Kidney glomerular epithelial cell (primary cell): ENCODE measurements around the gene HS1BP3.

Experiments used
- DNase-seq: peaks from one replicate; lab custom pipeline; 2025; lab: John Stamatoyannopoulos, UW

HS1BP3 gene

GRCh38 chr2:20645761-20646160 is 5.1 kb downstream of the HS1BP3 start:
- DNase-seq, result no peak

DNA sequence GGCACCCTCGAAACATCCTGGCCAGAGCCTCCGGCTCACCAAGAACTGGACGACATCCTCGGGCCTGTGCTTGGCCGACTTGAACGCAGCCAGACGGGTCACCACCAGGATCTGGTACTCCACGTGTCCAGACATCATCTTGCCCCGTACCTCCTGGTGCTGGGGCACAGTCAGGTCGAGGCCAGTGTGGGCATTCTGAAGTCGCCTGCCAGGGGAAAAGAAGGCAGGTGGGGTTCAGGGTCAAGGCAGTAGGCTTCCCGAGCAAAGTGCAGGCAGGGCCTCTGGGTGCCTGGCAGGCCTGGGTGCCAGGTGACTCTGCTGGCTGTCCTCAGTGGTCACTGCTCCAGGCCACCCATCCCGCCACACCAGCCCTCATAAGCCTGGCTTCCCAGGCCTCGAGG is 5.6 kb downstream of the HS1BP3 start:
- DNase-seq, result no peak

DNA sequence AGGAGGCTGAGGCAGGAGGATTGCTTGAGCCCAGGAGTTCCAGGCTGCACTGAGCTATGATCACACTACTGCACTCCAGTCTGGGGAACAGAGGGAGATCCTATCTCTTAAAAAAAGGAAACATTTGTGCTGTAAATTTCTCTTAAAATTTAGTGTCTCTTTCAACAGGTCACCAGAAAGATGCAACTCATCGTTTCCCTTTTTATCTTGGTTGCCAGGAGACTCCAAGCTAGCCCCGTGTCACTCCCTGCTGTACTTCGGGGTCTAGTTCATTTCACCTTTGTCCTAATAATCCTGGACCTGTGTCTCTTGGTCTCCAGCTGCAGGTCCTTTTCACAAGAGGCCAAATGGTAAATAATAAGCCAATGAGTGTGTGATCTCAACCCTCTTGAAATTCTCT is 7.1 kb downstream of the HS1BP3 start:
- DNase-seq, result no peak

- DNase-seq, result no peak
These were observed 7.8 kb downstream of the HS1BP3 start for GRCh38 chr2:20643060-20643459.

DNA sequence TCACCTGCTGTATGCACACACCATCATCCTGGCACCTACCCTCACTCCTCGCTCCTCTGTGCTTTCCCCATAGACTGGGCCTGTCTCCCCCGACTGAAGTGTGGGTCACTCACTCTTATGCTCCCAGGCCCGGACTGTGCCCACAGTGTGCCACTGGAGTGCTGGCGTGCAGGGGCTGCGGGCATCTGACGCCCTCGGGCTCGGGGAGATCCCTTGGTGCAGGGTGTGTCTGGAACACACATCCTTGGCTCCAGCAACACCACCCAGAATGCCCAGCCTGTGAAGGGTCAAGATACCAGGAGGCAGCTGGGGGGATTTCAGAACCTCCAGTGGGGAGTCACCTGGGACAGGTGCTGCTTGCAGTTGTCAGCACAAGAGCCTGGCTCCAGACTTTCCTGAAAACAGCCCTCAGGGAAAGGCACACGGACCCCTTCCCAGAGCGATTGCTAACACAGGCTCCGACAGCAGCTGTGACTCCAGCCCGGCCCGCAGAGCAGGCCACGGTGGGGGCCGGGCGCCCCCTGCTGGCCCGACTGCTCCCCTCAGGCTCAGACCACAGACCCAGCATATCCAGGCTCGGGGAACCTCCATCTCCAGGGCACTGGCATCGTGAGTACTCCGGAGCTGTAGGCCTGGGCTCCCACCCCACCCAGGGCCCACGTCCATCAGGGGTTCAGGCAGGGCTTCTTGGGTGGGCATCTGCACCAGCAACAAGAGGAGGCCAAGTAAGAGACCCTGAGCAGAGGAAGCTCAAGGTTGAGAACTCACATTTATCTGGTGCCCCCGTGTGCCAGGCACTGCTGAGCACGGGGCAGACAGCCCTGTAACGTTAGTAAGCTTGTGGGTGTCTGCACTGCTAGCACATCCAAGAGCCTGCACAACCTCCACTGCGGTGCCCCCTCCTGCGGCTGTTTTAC is 8.6 kb downstream of the HS1BP3 start:
- peak; percentile 44 for DNase-seq

DNA sequence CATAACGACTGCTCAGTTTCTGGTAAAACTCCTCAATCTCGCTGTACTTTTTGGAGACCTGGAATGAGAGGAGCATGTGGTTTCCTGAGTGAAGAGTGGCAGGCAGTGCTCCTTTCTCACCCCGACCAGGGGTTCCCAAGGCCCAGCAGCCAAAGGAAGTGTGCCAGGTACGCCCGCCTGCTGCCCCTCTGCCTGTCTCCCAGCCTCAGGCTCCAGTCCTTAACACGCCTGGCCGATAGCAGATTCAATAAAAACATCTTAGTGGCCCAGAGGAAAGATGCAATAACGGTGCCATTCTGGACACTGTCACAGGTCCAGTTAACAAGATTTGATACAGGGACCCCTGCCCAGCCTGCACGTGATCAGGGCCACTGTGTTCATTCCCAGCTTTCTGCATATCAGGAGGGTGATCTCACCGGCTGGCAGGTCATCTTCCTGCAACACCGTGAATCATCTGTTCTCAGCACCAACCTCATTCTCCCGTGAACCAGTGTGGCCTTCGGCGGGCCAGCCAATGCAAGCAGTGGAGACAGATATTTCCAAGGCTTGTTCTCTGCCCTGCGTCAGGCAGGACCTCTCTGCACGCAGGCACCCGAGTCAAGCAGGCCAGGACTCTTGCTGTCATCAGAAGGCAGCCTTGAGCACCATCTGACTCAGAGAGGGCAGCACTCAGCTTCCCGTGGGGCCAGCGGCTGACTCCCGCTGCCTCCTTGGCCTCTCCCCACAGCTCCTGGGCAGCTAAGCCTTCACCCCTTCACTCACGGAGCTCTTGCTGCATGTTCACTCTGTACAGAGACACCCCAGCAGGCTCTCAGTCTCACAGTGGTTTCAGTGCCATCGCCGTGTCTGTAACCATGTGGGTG is 9.5 kb downstream of the HS1BP3 start:
- peak; percentile 82 for DNase-seq

GRCh38 chr2:20640411-20641122 is 10.3 kb downstream of the HS1BP3 start:
- no peak for DNase-seq

DNA sequence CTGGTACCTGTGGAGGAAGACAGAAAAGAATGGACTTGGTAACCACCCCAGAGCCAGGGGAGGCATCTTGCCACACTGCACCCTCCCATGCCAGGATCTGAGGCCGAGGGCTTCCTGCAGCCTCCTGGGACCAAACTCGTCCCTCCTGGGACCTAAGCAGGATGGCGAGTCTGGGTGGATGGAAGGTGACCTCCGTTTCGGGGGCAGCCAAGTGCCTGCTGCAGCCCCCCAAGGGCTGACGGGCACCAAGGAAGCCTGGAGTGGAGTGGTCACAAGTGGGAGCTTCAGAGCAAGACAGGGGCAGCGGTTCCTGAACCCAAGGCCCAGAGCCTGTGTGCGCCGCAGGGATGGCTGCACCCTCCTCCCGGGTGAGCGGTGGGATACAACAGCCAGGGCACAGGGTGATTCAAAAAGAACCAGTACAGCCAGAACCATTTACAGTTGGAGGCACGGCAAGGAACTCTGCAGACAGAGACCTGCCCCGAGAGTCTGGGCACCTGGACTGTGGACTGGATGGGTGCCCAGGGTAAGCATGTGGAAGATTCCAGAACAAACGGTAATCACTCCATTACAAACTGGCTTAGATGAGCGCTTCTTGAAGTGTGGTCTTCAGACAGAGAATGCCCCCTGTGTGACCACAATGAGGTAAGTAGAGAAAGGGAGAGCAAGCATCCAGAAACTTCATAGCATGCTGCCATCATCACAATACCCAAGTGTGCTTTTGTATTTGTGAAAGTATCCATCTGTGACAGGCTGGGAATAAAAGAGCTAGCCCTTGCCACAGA is 12.1 kb downstream of the HS1BP3 start:
- peak; percentile 59 for DNase-seq

- DNase-seq, result no peak
These were observed 12.9 kb downstream of the HS1BP3 start for GRCh38 chr2:20638014-20638413.

- DNase-seq, result no peak
These were observed 13.8 kb downstream of the HS1BP3 start for GRCh38 chr2:20637147-20637546.

DNA sequence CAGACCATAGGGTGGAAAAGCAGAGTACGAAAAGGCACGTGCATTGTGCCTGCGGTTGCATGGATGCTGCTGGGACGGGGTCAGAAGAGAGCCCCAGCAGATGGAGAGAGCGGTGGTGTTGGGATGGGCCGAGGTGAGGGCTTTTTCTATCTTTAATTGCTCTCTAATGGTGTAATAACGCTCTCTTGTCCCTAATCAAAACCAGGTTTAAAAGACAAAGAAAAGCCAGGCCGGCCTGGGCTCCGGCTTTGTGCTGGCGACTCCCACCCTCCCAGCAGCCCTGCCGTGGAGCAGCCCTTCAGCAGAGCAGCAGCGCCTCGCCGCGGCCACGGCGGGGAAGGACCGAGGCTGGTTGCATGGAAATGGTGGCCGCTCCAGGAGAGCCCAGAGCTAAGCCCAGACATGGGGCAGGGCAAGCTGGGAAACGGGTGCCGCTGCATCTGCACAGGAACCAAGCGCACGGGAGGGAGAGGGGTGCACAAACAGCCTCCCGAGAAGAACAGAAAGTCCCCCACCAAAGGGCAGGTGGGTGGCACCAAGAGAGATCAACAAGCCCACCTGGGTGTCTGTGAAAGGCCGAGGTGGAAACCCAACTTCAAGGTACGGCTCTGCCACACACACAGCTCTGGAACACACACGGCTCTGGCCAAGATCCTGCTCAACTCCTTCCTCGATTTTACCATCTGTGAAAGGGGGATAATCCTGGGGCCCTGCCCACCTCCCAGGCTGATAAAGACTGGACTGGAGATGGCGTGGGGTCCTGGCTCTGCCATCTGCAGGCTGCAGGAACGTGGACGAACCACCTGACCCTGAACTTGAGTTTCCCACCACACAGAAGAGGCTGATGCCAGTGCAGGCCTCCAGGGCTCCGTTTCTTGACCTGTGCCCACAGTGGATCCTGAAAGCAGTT is 15.0 kb downstream of the HS1BP3 start:
- peak; percentile 86 for DNase-seq

DNA sequence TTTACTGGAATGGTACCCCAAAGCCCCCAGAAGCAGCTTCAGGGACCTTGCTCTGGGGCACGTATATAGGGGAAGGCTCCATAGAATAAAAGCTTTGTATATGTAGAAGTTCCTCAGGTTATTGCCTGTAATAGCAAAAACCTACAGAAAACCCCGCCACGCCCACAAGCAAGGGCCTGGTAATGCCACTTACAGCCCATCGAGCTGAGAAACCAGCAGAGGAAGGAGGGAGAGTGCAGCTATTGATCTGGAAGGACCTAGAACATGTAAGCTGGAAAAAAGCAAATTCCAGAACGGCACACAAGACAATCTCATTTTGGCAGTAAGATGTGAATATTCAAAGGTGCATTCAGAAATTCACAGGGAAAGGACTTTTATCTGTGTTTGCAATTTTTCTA is 15.8 kb downstream of the HS1BP3 start:
- DNase-seq, result peak; percentile 12

GRCh38 chr2:20634507-20635112 is 16.3 kb downstream of the HS1BP3 start:
- peak; percentile 41 for DNase-seq

GRCh38 chr2:20633794-20634506 is 16.9 kb downstream of the HS1BP3 start:
- no peak for DNase-seq

- no peak for DNase-seq
These were observed 17.9 kb downstream of the HS1BP3 start for GRCh38 chr2:20633001-20633400.

GRCh38 chr2:20632446-20632990 is 18.4 kb downstream of the HS1BP3 start:
- DNase-seq, result no peak

- no peak for DNase-seq
These were observed 19.1 kb downstream of the HS1BP3 start for GRCh38 chr2:20631617-20632307.

- no peak for DNase-seq
These were observed 19.9 kb downstream of the HS1BP3 start for GRCh38 chr2:20630967-20631366.
